Erythroblast (primary cell): Measurements from ENCODE around the gene RAB31.

Experiments used
- GATA1 ChIP-seq: IDR thresholded peaks from 2 replicates; pipeline ENCODE4 v1.6.1; 2011; ENCODE audit warnings: low read depth, mild to moderate bottlenecking, control low read depth, low read length, moderate library complexity
- POLR2A ChIP-seq: IDR thresholded peaks from 2 replicates; pipeline ENCODE4 v1.6.1; 2011; ENCODE audit warnings: mild to moderate bottlenecking, low read length

DNA sequence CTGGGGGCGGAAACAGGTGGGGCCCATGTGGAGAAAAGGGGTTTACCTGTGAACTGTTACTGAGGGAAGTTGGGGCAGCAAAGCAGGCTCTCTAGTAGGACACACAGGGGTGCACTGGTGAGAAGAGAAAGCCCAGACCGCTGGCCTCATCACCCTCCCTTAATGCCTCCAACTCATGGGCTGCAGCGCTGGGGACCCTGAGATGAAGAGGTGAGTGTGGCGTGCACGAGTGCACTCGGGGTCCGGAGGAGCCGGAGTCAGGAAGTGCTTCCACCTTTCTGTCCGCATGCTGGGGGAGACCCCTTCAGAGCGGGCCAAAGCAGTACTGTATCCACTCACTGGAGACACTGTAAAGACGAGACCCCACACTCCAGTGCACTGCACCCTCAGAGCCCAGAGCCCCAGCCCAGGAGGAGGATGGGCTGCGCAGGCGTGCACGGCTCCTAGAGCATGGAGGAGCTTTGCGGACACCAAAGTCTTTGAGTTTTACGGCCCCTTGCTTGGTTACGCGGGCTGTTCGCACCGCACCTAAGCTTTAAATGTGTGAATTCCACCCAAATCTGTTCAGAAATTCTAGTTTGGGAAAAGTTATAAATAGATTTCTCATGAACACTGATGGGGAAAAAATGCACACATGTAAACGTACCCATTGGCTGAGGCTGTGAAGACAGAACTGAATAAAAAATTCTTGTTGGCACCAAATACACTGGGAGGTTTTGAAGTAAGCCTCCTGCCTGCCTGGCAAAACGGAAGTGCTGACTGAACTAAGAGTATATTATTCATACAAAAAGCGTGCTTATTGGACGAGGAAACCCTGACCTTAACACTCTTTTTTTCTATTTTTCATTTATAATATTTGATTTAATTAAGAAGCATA, 48.4 kb upstream of the RAB31 start:
- no peak for TF ChIP-seq POLR2A
- TF ChIP-seq GATA1, result no peak
